Ammon's horn (tissue), 1 donor: Measurements from ENCODE around the gene CCDC24.

ENCODE experiments used
- DNase-seq: peaks from one replicate; pipeline ENCODE4 v3.0.0-alpha.2; 2016; ENCODE audit warnings: low spot score

Gene CCDC24

GRCh38 chr1:44024031-44024902 lies 32.9 kb downstream of the CCDC24 start:
- DNase-seq = no peak

GRCh38 chr1:44024903-44025525 lies 33.6 kb downstream of the CCDC24 start:
- DNase-seq = no peak

- no peak for DNase-seq
Observed at GRCh38 chr1:44025816-44026215, 34.4 kb downstream of the CCDC24 start.

GRCh38 chr1:44027320-44027719 lies 35.9 kb downstream of the CCDC24 start:
- no peak for DNase-seq

- no peak for DNase-seq
Observed at GRCh38 chr1:44029260-44029910, 38.0 kb downstream of the CCDC24 start.

GRCh38 chr1:44029911-44030604 lies 38.7 kb downstream of the CCDC24 start:
- peak; percentile 91 for DNase-seq

GRCh38 chr1:44030605-44031251 lies 39.3 kb downstream of the CCDC24 start:
- DNase-seq = peak; percentile 83

GRCh38 chr1:44031252-44032169 lies 40.1 kb downstream of the CCDC24 start, which contains the start of gene SLC6A9:
TSS of gene SLC6A9 (minus strand) at chr1:44031462. CDS start at chr1:44024277, 7,185 bp downstream.
- DNase-seq = peak; percentile 60

GRCh38 chr1:44032170-44032790 lies 40.9 kb downstream of the CCDC24 start:
- no peak for DNase-seq

GRCh38 chr1:44033041-44033575 lies 41.7 kb downstream of the CCDC24 start:
- DNase-seq = no peak

GRCh38 chr1:44033756-44034155 lies 42.4 kb downstream of the CCDC24 start:
- DNase-seq = no peak

- DNase-seq = no peak
Observed at GRCh38 chr1:44034423-44034822, 43.0 kb downstream of the CCDC24 start.

- DNase-seq = no peak
Observed at GRCh38 chr1:44034976-44035716, 43.7 kb downstream of the CCDC24 start.

- no peak for DNase-seq
Observed at GRCh38 chr1:44035726-44036408, 44.5 kb downstream of the CCDC24 start.

GRCh38 chr1:44036409-44037139 lies 45.2 kb downstream of the CCDC24 start:
- peak; percentile 90 for DNase-seq

- no peak for DNase-seq
Observed at GRCh38 chr1:44037154-44037553, 45.8 kb downstream of the CCDC24 start.

GRCh38 chr1:44038876-44039657 lies 47.7 kb downstream of the CCDC24 start:
- no peak for DNase-seq
